ENCODE data around the gene VPS37B. TPM values are rescaled to one million over a fixed set of nuclear protein-coding genes. Genes with fewer than 3 reads are reported as not detected.
A peak's percentile ranks its signal among the peaks of the same experiment; 100 is the strongest.

Gene VPS37B
- total RNA-seq, 1 donor from 2014 or later = 13.8 TPM

DNA sequence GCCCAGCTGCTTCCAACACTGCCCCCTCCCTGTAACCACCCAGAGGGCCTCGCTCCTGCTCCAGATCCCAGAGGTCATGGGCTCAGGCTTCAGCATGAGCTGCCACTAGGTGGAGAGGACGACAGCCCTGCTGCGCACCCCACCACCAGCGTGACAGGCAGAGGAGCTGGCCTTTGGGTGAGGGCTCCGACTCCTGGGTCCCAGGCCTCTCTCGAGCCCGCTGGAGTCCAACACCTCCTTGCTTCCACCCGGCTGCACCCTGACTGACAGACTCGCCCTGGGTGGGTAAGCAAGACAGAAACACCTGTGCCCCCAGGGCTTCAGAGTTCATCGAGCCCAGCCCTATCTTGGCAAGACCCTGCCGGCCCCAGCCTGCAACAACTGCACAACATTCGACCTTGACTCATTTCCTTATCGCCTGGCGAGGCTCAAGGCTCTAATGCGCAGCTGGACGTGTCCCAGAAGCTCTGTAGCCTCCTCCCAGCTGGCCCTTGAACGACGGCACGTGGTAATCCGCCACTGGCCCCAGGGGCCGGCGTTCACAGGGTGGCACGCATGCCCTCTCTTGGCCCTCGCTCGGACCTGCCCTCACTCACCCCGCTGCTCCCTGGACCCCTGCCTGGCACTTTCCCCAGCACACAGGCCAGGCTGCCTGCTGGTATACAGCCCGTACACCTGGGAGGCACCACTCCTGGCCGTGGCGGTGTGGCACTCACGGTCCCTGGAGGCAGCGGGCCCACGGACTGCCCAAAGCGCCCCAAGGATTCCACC, 28.0 kb downstream of the VPS37B start:
- H3K36me3 Mint-ChIP-seq (ENCODE audit: low read depth, unreplicated experiment) = peaks cover 31% of the 10 kb centered on the region
- H3K9me3 Mint-ChIP-seq (ENCODE audit: unreplicated experiment) = no peaks in the 10 kb centered on the region
- peaks cover 23% of the 10 kb centered on the region for H3K4me1 Mint-ChIP-seq (ENCODE audit: unreplicated experiment)
- H3K27ac Mint-ChIP-seq (ENCODE audit: unreplicated experiment) = no peak overlapping the region
- H3K27me3 Mint-ChIP-seq (ENCODE audit: unreplicated experiment) = peaks cover 14% of the 10 kb centered on the region
- DNase-seq (ENCODE audit: low spot score) = peak; percentile 43
- TF ChIP-seq, protein P1, sequence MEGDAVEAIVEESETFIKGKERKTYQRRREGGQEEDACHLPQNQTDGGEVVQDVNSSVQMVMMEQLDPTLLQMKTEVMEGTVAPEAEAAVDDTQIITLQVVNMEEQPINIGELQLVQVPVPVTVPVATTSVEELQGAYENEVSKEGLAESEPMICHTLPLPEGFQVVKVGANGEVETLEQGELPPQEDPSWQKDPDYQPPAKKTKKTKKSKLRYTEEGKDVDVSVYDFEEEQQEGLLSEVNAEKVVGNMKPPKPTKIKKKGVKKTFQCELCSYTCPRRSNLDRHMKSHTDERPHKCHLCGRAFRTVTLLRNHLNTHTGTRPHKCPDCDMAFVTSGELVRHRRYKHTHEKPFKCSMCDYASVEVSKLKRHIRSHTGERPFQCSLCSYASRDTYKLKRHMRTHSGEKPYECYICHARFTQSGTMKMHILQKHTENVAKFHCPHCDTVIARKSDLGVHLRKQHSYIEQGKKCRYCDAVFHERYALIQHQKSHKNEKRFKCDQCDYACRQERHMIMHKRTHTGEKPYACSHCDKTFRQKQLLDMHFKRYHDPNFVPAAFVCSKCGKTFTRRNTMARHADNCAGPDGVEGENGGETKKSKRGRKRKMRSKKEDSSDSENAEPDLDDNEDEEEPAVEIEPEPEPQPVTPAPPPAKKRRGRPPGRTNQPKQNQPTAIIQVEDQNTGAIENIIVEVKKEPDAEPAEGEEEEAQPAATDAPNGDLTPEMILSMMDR (IDR thresholded peaks at IDR 0.05; ENCODE audit: unreplicated experiment) = peak; percentile 33
- H3K4me3 Mint-ChIP-seq (ENCODE audit: unreplicated experiment) = no peak overlapping the region

DNA sequence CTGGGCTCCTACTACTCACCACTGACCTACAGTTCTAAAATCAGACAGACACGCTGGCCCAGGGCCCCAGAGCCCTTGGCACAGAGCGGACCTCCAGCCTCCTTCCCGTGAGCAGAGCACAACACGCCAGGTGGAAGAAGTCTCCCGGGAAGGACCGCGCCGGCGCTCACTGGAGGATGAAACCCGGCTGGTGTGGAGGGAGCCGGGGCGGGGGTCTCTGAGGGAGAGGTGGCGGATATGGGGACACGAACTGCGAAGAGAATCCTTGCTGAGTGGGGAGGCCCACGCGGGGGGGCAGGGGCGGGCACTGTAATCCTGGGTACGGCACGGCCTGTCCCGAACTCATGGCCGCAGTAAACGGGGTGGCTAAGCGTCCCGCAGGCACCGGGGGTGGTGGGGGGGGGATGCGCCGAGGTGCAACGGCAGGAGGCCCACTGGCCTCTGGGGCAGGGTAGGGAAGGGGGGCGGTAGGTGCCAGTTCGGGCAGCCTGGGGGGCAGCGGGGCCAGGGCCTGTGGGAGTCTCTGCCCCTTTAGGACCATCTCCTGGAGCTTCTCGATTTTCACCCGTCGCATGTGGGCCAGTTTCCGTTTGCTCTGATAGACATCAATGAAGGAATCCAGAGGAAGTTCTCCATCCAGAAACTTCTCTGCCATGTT, 28.8 kb downstream of the VPS37B start:
- Mint-ChIP-seq H3K36me3 (ENCODE audit: low read depth, unreplicated experiment) (peaks cover 31% of the 10 kb centered on the region), H3K4me3 (ENCODE audit: unreplicated experiment) (no peak overlapping the region), H3K4me1 (ENCODE audit: unreplicated experiment) (peaks cover 15% of the 10 kb centered on the region), H3K9me3 (ENCODE audit: unreplicated experiment) (no peaks in the 10 kb centered on the region), H3K27me3 (ENCODE audit: unreplicated experiment) (peaks cover 14% of the 10 kb centered on the region), H3K27ac (ENCODE audit: unreplicated experiment) (peak overlapping the region; percentile 61)
- DNase-seq (ENCODE audit: low spot score) = no peak
- TF ChIP-seq, protein P1 (IDR thresholded peaks at IDR 0.05; ENCODE audit: unreplicated experiment) = no peak

DNA sequence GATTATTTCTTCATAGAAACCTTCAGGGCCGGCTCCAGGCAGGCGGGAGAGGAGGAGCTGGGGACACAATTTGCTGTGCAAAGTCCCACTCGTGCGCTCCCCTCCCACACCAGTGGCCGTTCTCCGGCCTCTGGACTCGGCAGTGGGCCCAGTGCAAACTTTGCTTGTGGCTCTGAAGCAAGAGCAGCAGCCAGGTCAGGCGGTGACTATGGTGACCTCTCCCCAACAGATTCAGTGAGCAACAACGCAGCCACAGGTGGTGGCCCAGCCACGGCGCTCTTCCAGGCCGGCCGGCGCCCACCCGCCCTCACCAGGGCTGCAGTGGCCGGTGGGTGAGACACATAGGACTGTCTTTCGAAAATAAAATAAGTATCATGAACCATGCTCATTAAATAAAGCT, 29.5 kb downstream of the VPS37B start:
- Mint-ChIP-seq H3K27me3 (ENCODE audit: unreplicated experiment) (peaks cover 9% of the 10 kb centered on the region), H3K4me3 (ENCODE audit: unreplicated experiment) (no peak overlapping the region), H3K27ac (ENCODE audit: unreplicated experiment) (peak overlapping the region; percentile 61), H3K9me3 (ENCODE audit: unreplicated experiment) (no peaks in the 10 kb centered on the region), H3K4me1 (ENCODE audit: unreplicated experiment) (peaks cover 8% of the 10 kb centered on the region), H3K36me3 (ENCODE audit: low read depth, unreplicated experiment) (peaks cover 31% of the 10 kb centered on the region)
- DNase-seq (ENCODE audit: low spot score) = no peak
- TF ChIP-seq, protein P1 (IDR thresholded peaks at IDR 0.05; ENCODE audit: unreplicated experiment) = no peak

DNA sequence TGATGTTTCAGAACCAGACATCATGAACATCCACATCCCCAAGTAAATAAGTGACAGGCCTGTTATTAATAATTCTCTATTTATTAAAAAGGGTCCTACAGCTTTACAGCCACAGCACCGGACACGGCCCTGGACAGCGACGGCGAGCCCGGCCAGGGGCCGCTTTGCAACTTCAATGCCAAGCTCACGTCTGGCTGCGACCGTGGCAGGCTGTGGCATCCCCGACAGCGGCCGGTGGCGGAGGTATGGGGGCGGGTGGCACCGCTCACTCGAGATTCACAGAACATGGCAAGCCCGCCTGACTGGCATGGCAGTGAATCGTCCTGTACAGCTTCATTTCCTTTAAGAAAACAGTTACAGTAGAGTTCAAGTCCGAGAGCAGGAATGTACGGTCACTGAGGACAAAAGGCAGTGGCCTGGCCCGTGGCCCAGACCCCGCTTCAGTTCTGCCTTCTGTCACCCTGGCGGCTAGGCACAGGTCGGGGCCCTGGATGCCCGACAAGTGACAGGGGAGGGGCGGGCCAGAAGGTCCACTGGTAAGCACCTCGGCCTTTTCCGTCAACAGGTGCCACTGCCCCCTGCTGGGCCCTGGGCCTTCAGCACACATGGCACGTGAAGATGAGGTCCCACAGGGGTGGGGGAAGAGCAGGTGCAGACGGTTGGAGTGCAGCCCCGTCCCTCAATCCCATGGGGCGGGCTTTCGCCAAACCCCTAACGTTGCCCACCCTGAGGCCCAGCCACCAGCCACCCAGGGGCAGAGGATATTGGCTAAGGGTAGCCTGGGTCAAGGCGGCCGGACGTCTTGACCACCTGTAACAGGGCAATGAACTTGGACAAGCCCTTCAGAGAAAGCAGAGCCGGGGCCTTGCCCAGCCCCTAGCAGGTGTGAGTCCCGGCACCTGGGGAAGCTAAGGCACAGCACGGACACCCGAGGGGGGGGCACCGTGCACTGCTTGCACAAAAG, 30.4 kb downstream of the VPS37B start:
- Mint-ChIP-seq H3K27ac (ENCODE audit: unreplicated experiment) (peak overlapping the region; percentile 64), H3K27me3 (ENCODE audit: unreplicated experiment) (peaks cover 9% of the 10 kb centered on the region), H3K4me3 (ENCODE audit: unreplicated experiment) (no peak overlapping the region), H3K36me3 (ENCODE audit: low read depth, unreplicated experiment) (peaks cover 27% of the 10 kb centered on the region), H3K9me3 (ENCODE audit: unreplicated experiment) (no peaks in the 10 kb centered on the region), H3K4me1 (ENCODE audit: unreplicated experiment) (no peaks in the 10 kb centered on the region)
- DNase-seq (ENCODE audit: low spot score) = peak; percentile 62
- TF ChIP-seq, protein P1 (IDR thresholded peaks at IDR 0.05; ENCODE audit: unreplicated experiment) = peak; percentile 40
